Hepatocyte (in vitro differentiated cells): ENCODE results near the gene GPD2. TPM values are rescaled to one million over a fixed set of nuclear protein-coding genes. Genes with fewer than 3 reads are reported as not detected.

Experiments
- DNase-seq: peaks from one replicate; pipeline ENCODE4 v3.0.0-alpha.2; 2016; ENCODE audit warnings: low spot score
- H2AFZ ChIP-seq: fragments of 200-600 bp; sonication (generic); 2 replicates; pipeline ENCODE4 v1.6.0; 2016; ENCODE audit warnings: antibody characterized with exemption, mild to moderate bottlenecking
- H3K27ac ChIP-seq: fragments of 200-600 bp; sonication (generic); 2 replicates; pipeline ENCODE4 v1.5.1; 2016; ENCODE audit warnings: mild to moderate bottlenecking
- H3K27me3 ChIP-seq: fragments of 200-600 bp; sonication (generic); 2 replicates; pipeline ENCODE4 v1.6.1; 2016
- H3K36me3 ChIP-seq: fragments of 200-600 bp; sonication (generic); replicated peaks from 2 replicates; pipeline ENCODE4 v1.5.1; 2016; ENCODE audit warnings: low read depth; ENCODE audit not compliant: insufficient read depth
- H3K4me1 ChIP-seq: fragments of 200-600 bp; sonication (generic); 2 replicates; pipeline ENCODE4 v1.5.1; 2016; ENCODE audit warnings: mild to moderate bottlenecking, moderate library complexity; ENCODE audit not compliant: insufficient read depth
- H3K4me2 ChIP-seq: fragments of 200-600 bp; sonication (generic); 2 replicates; pipeline ENCODE4 v1.6.0; 2016
- H3K4me3 ChIP-seq: fragments of 200-600 bp; sonication (generic); 2 replicates; pipeline ENCODE4 v1.5.1; 2016; ENCODE audit warnings: mild to moderate bottlenecking
- H3K79me2 ChIP-seq: fragments of 200-600 bp; sonication (generic); 2 replicates; pipeline ENCODE4 v1.6.0; 2017; ENCODE audit warnings: mild to moderate bottlenecking
- H3K9me2 ChIP-seq: fragments of 200-600 bp; sonication (generic); replicated peaks from 2 replicates; pipeline ENCODE4 v1.6.0; 2017; ENCODE audit warnings: mild to moderate bottlenecking; ENCODE audit not compliant: insufficient read depth
- H3K9me3 ChIP-seq: fragments of 200-600 bp; sonication (generic); 2 replicates; pipeline ENCODE4 v1.5.1; 2016; ENCODE audit warnings: low read depth, mild to moderate bottlenecking
- H4K20me1 ChIP-seq: fragments of 200-600 bp; sonication (generic); 2 replicates; pipeline ENCODE4 v1.6.0; 2016; ENCODE audit warnings: mild to moderate bottlenecking; ENCODE audit not compliant: insufficient read depth, poor library complexity, severe bottlenecking
- EZH2 ChIP-seq: fragments of 200-600 bp; sonication (generic); IDR thresholded peaks from 2 replicates; pipeline ENCODE4 v1.6.1; 2016; ENCODE audit warnings: antibody characterized with exemption, mild to moderate bottlenecking, borderline replicate concordance
- EZH2phosphoT487 ChIP-seq: fragments of 200-600 bp; sonication (generic); IDR thresholded peaks from one replicate; pipeline ENCODE4 v1.6.1; 2018; ENCODE audit warnings: antibody characterized with exemption, mild to moderate bottlenecking, low read depth, moderate library complexity; ENCODE audit not compliant: unreplicated experiment, severe bottlenecking
- WGBS: methylation state at CpG from one replicate; pipeline ENCODE4 v1.1.6; 2016; ENCODE audit warnings: low lambda C conversion rate; ENCODE audit errors: missing lambda C conversion rate; 5-methylcytosine and 5-hydroxymethylcytosine counted together
- polyA plus RNA-seq: library from polyadenylated mRNA; unstranded; fragments of >200 nt; fragmentation: Nextera tagmentation; extraction: Ambion mirVana; gene quantifications from 2 replicates; pipeline ENCODE4 v1.2.1, GENCODE V29; 2016
- total RNA-seq: library from RNA; depleted of rRNA; stranded (reverse); fragments of >200 nt; gene quantifications from 2 replicates; pipeline ENCODE4 v1.2.3, GENCODE V29; 2014
- TF ChIP-seq, protein P1 (sequence below): fragments of 200-600 bp; sonication (generic); IDR thresholded peaks from 2 replicates; pipeline ENCODE4 v1.5.1; 2016; ENCODE audit warnings: antibody characterized with exemption, mild to moderate bottlenecking; ENCODE audit not compliant: poor library complexity

The GPD2 gene
- total and polyA plus RNA-seq, 2 experiments from 2014 or later: 10.8 to 71.7 TPM

- Histone ChIP-seq H3K9me2 (no peaks in the 10 kb centered on the region), H4K20me1 (no peaks in the 10 kb centered on the region), H3K79me2 (no peaks in the 10 kb centered on the region), H3K36me3 (no peaks in the 10 kb centered on the region), H3K27ac (no peak overlapping the region), H2AFZ (no peak overlapping the region), H3K9me3 (no peaks in the 10 kb centered on the region), H3K4me2 (peak overlapping the region; percentile 3), H3K4me1 (no peaks in the 10 kb centered on the region), H3K27me3 (no peaks in the 10 kb centered on the region), H3K4me3 (no peak overlapping the region)
- TF ChIP-seq EZH2phosphoT487 (no peak), EZH2 (no peak)
- TF ChIP-seq, protein P1, sequence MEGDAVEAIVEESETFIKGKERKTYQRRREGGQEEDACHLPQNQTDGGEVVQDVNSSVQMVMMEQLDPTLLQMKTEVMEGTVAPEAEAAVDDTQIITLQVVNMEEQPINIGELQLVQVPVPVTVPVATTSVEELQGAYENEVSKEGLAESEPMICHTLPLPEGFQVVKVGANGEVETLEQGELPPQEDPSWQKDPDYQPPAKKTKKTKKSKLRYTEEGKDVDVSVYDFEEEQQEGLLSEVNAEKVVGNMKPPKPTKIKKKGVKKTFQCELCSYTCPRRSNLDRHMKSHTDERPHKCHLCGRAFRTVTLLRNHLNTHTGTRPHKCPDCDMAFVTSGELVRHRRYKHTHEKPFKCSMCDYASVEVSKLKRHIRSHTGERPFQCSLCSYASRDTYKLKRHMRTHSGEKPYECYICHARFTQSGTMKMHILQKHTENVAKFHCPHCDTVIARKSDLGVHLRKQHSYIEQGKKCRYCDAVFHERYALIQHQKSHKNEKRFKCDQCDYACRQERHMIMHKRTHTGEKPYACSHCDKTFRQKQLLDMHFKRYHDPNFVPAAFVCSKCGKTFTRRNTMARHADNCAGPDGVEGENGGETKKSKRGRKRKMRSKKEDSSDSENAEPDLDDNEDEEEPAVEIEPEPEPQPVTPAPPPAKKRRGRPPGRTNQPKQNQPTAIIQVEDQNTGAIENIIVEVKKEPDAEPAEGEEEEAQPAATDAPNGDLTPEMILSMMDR: no peak
- WGBS: 69% methylated on average over 8 of the region's 8 CpGs
- no peak for DNase-seq
Measured at GRCh38 chr2:156423674-156424282, 12.4 kb upstream of the GPD2 start.

DNA sequence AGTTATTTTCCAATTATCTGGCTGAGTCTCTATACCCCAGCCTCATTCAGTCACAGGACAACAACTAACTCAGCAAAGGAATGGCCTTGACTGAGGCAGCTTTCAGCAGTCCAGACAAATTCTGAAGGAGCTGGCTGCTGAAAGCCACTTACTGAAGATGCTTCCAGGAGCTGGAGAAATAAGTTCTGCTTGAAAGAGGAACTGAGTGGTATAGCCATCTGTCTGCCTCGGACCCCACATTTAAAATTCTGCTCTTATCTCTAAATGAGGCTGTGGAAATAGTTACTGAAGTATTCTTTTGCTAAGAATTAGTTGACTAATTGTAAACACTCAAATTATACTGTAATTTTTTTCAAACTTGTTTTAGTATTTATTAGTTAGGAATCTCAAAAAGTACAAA is 9.1 kb upstream of the GPD2 start:
- no peaks in the 10 kb centered on the region for H3K27me3 ChIP-seq
- no peak overlapping the region for H3K27ac ChIP-seq
- no peaks in the 10 kb centered on the region for H3K9me3 ChIP-seq
- no peak overlapping the region for H3K4me3 ChIP-seq
- no peaks in the 10 kb centered on the region for H3K79me2 ChIP-seq
- no peaks in the 10 kb centered on the region for H3K9me2 ChIP-seq
- no peaks in the 10 kb centered on the region for H3K36me3 ChIP-seq
- no peak for TF ChIP-seq EZH2
- TF ChIP-seq EZH2phosphoT487: no peak
- TF ChIP-seq, protein P1: no peak
- no peaks in the 10 kb centered on the region for H4K20me1 ChIP-seq
- no peak overlapping the region for H3K4me2 ChIP-seq
- H3K4me1 ChIP-seq: peaks cover 9% of the 10 kb centered on the region
- WGBS: 88% methylated on average over 1 of the region's 1 CpG
- H2AFZ ChIP-seq: no peak overlapping the region
- no peak for DNase-seq

DNA sequence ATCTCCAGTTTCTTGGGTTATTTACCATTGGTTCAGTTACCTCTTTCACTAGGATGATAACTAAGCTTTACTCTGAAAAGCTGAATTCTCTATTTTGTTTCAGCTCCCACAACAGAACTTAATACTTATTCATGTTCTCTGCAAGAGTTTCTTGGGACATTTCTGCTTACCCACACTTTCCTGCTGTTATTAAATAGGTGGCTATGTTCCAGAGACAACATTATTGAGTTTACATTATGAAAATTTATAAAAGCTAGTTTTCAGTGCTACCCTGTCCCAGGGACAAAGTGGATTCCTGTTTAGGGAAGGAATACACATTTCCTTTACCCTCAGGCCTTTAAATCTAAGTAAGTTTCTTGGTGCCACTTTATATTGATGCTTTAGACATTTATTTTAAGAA is 7.0 kb upstream of the GPD2 start:
- no peak overlapping the region for H2AFZ ChIP-seq
- H3K4me3 ChIP-seq: no peak overlapping the region
- H3K79me2 ChIP-seq: no peaks in the 10 kb centered on the region
- TF ChIP-seq EZH2: no peak
- TF ChIP-seq, protein P1: no peak
- TF ChIP-seq EZH2phosphoT487: no peak
- H3K27me3 ChIP-seq: no peaks in the 10 kb centered on the region
- peaks cover 9% of the 10 kb centered on the region for H3K4me1 ChIP-seq
- no peaks in the 10 kb centered on the region for H3K36me3 ChIP-seq
- H3K9me3 ChIP-seq: no peaks in the 10 kb centered on the region
- no peaks in the 10 kb centered on the region for H3K9me2 ChIP-seq
- no peak overlapping the region for H3K4me2 ChIP-seq
- H3K27ac ChIP-seq: no peak overlapping the region
- no peak for DNase-seq
- H4K20me1 ChIP-seq: no peaks in the 10 kb centered on the region
